GM12891 (cell line): ENCODE measurements around the gene COL15A1.

Experiments
- DNase-seq: peaks from one replicate; pipeline ENCODE4 v3.0.0; 2011; ENCODE audit warnings: low spot score; ENCODE audit not compliant: insufficient read length
- FAIRE-seq: peaks from 2 replicates; lab custom pipeline; 2011; peaks lifted over from hg19 to GRCh38; lab: Jason Lieb, UNC
- PAX5 ChIP-seq: IDR thresholded peaks from 2 replicates; pipeline ENCODE4 v1.6.1; 2011; ENCODE audit warnings: low read length, moderate library complexity, mild to moderate bottlenecking; ENCODE audit not compliant: insufficient read depth, severe bottlenecking
- POLR2A ChIP-seq: IDR thresholded peaks from 2 replicates; pipeline ENCODE4 v1.6.1; 2011; ENCODE audit warnings: low read depth, low read length, control low read depth
- POLR2AphosphoS5 ChIP-seq: IDR thresholded peaks from 2 replicates; pipeline ENCODE4 v1.6.1; 2011; ENCODE audit warnings: low read depth, low read length, control low read depth
- POU2F2 ChIP-seq: IDR thresholded peaks from 2 replicates; pipeline ENCODE4 v1.6.1; 2011; ENCODE audit warnings: low read depth, mild to moderate bottlenecking, control low read depth, low read length, moderate library complexity
- SPI1 ChIP-seq: IDR thresholded peaks from 2 replicates; pipeline ENCODE4 v1.6.1; 2011; ENCODE audit warnings: low read depth, low read length, control low read depth
- TAF1 ChIP-seq: IDR thresholded peaks from 2 replicates; pipeline ENCODE4 v1.6.1; 2011; ENCODE audit warnings: low read depth, low read length, control low read depth

The COL15A1 gene

GRCh38 chr9:99037769-99038483, 94.2 kb downstream of the COL15A1 start:
- FAIRE-seq (no peak), DNase-seq (no peak)
- TF ChIP-seq POLR2AphosphoS5 (no peak), PAX5 (no peak), POLR2A (no peak), TAF1 (no peak), POU2F2 (no peak), SPI1 (no peak)

DNA sequence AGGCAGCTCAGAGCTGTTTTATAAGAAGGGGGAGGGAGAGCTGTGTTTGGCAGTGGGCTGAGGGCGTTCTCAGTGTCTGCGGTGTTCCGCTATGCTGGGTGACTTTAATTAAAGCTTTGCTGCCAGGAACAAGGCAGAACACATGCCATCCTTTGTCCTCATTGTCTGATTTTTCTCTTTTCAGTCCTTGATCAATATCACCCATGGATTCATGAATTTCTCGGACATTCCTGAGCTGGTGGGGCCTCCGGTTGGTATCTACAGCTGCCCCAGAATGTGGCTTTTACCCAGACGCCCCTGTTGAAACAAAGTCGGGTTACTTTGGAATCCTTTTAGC, 94.7 kb downstream of the COL15A1 start:
- no peak for DNase-seq
- no peak for FAIRE-seq

DNA sequence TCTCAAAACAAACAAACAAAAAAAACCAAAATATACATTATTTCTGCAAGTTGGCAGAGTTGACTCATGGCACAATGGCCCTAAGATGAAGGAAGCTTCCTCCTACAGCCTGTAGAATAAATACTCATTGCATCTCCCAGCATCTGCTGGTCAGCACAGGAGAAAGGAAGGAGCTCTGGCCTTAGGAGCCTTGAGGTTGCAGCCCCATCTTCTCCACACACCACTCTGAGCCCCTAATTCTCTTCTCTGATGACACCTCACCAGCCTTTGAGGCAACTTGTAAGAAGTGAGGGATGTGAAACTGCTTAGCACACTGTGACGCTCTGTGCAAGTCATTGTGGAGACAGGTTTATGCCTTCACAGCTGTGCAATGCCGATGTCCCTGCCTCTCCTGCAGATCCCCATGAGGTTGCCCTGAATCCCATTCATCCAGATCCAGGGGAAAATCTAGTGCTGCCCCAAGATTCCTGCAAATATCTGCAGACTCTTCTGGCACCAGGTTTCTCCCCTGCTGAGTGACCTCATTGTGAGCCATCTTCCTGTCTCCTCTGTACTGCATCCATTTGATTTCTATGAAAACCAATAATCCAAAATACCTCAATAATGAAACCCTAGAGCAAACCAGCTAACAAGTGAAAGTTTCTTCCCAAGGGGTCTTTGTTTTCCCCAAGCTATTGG, 95.9 kb downstream of the COL15A1 start:
- DNase-seq (no peak), FAIRE-seq (peak; percentile 81)
- no peak; the same call in 1 of the 2 replicates for TF ChIP-seq TAF1
- TF ChIP-seq POLR2AphosphoS5 = no peak
- no peak for TF ChIP-seq SPI1
- TF ChIP-seq POLR2A = no peak
- no peak for TF ChIP-seq PAX5
- no peak for TF ChIP-seq POU2F2

More for the DNA sequence above, 94.7 kb downstream of the COL15A1 start:
- TF ChIP-seq SPI1 (no peak), POLR2A (no peak), PAX5 (no peak), POLR2AphosphoS5 (no peak), TAF1 (no peak), POU2F2 (no peak)

GRCh38 chr9:99040251-99040900, 96.7 kb downstream of the COL15A1 start:
- no peak for DNase-seq
- TF ChIP-seq POLR2A (no peak), POLR2AphosphoS5 (no peak), SPI1 (no peak), PAX5 (no peak), POU2F2 (no peak), TAF1 (no peak)
- FAIRE-seq = no peak

- no peak for FAIRE-seq
These were observed 97.3 kb downstream of the COL15A1 start for GRCh38 chr9:99040911-99041582.

DNA sequence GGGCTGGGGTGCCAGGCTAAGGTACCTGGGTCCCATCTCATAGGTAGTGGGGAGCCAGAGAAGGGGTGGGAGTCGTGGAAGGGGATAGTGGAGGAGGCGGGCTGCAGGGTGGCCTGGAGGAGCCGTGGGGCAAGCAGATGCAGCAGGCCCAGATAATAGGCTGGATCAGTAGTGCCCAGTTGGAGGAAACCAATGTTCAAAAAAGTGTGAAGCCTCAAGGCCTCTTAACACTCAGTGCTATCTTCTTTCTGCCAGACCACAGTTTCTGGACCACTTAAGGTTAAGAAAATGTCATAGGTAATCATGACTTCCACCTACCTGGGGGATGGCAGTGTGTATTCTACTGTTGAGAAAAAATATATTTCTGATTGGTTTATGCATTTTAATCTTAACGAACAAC, 97.9 kb downstream of the COL15A1 start:
- TF ChIP-seq POLR2AphosphoS5 = no peak
- no peak for TF ChIP-seq TAF1
- TF ChIP-seq PAX5 = no peak
- no peak for TF ChIP-seq SPI1
- TF ChIP-seq POLR2A = no peak
- no peak for TF ChIP-seq POU2F2
- DNase-seq (no peak), FAIRE-seq (no peak)

More at GRCh38 chr9:99040911-99041582, 97.3 kb downstream of the COL15A1 start:
- TF ChIP-seq POLR2A (no peak), POU2F2 (no peak), SPI1 (no peak), PAX5 (no peak), POLR2AphosphoS5 (no peak), TAF1 (no peak)
- DNase-seq = no peak

- TF ChIP-seq SPI1 (no peak), TAF1 (no peak), PAX5 (no peak), POLR2A (no peak), POLR2AphosphoS5 (no peak), POU2F2 (no peak)
- no peak for FAIRE-seq
- no peak for DNase-seq
These were observed 98.9 kb downstream of the COL15A1 start for GRCh38 chr9:99042620-99043019.

DNA sequence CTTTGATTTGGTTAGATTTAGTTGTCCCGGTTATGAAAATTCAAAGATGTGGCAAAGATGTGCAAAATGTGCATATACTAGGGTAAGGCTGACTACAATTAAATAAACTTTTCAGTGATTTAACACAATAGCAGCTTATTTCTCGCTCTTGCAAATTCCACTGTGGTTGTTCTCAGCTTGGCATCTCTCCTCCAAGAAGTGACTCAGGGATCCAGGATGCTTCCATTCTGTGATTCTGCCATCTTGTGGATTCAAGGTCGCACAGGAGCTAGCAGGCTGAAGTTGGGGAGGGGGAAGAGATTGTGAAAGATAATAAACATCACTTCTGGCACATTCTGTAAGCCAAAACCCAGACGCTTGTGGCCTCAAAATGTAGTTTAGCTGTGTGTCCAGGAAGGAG, 101.1 kb downstream of the COL15A1 start:
- DNase-seq = no peak
- no peak for TF ChIP-seq POLR2AphosphoS5
- TF ChIP-seq POLR2A = no peak
- TF ChIP-seq SPI1 = no peak
- no peak for TF ChIP-seq TAF1
- no peak for TF ChIP-seq PAX5
- no peak for TF ChIP-seq POU2F2

DNA sequence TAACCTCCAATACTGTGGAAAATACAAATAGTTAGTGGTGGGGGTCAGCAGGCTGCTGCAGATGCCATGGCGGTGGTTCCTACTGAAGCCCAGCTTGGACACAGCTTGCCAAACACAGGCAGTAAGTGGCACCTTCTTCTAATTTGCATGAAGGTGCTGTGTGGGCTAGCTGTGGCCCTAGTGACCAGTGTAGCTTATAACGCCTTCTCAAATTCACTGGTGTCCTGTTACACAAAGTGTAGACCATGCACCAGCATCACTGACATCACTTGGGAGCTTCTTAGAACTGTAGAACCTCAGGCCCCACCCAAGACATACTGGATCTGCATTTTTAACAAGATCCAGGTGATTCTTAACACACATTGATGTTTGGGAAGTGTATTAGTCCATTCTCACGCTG, 102.4 kb downstream of the COL15A1 start:
- no peak for DNase-seq
- FAIRE-seq = no peak
- TF ChIP-seq SPI1 (no peak), POU2F2 (no peak), TAF1 (no peak)

More for the DNA sequence above, 101.1 kb downstream of the COL15A1 start:
- no peak for FAIRE-seq
